Measurements from ENCODE around the gene RAD21L1.

The RAD21L1 gene

DNA sequence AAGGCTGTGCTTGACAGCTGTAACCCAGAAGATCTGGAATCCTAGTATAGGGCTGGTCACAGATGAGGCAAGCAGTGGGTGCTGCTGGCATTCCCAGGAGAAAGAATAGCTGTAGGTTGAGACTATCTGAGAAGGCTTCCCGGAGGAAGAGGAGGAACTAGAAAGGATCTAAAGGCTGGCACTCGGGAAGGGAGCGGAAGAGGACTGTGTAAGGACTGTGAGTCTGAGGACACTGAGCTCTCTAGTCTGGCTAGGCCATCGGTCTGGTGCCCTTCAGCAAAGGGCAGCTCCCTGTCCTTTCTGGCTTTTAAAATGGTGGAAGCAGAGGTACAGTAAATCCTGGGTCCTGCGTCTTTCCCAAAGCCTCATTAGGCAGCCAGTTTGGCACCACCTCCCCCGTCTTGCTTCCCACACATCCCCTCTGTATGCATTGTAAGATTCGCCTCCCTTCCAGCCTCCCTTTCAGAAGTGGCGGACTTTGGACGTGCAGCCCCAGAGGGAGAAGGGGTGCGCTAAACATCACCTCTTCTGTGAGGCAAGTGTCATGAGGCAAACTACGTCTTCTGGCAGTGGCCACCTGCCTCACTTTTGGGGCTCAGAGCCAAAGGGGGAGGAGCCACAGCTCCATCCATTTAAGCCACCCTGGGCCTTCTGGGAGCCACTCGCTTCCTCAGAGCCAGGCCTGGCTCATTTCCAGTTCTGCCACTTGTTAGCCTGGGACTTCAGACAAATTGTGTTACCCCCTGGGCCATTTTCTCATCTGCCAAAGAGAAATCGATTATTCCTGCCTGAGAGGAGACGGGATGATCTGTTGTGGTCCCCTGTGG is 48.9 kb downstream of the RAD21L1 start:
- peak; percentile 35 for DNase-seq

DNA sequence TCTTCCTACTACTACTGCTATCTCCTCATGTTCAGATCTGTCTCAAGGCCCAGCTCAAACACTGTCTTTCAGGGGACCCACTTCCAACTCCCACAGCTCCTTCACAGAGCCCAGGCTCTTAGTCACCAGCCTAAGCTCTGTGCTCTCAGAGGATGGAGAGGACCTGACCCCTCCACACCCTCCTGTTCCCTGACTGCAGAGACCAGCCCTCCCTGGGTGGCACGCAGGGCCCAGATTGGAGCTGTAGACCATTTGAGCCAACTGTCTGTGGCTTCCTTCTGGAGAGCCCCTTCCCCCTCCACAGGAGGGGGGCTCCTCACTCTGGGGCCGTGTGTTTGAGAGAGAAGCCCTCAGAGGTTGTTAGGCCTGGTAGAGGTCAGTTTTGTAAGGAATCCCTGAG is 50.1 kb downstream of the RAD21L1 start:
- no peak for DNase-seq

DNA sequence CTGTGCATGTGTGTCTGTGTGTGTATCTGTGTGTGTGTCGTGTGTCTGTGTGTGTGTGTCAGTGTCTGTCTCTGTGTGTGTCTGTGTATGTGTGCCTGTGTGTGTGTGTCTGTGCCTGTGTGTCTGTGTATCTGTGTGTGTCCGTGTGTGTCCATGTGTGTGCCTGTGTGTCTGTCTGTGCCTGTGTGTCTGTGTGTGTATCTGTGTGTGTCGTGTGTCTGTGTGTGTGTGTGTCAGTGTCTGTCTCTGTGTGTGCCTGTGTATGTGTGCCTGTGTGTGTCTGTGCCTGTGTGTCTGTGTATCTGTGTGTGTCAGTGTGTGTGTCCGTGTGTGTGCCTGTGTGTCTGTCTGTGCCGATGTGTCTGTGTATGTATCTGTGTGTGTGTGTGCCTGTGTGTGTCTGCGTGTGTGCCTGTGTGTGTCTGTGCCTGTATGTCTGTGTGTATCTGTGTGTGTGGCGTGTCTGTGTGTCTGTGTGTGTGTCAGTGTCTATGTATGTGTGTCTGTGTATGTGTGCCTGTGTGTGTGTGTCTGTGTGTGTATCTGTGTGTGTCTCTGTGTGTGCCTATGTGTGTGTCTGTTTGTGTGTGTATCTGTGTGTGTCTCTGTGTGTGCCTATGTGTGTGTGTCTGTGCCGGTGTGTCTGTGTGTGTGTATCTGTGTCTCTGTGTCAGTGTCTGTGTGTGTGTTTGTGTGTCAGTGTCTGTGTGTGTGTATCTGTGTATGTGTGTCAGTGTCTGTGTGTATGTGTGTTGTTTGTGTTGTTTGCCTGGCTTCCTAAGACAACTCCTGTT is 51.9 kb downstream of the RAD21L1 start:
- no peak for DNase-seq

DNA sequence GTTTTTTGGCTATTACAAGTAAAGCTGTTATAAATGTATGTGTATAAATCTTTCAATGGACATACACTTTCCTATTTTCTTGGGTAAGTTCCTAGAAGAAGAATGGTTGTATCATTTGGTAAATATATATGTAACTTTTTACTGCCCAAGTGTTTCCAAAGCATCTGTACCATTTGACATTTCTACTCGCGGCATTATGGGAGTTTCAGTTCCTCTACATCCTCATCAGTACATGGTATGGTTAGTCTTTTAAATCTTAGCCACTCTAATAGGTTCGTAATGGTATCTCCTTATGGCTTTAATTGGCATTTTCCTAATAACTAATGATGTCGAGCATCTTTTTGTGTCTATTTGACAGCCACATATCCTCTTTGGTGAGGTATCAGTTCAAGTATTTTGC is 53.1 kb downstream of the RAD21L1 start:
- DNase-seq: no peak

DNA sequence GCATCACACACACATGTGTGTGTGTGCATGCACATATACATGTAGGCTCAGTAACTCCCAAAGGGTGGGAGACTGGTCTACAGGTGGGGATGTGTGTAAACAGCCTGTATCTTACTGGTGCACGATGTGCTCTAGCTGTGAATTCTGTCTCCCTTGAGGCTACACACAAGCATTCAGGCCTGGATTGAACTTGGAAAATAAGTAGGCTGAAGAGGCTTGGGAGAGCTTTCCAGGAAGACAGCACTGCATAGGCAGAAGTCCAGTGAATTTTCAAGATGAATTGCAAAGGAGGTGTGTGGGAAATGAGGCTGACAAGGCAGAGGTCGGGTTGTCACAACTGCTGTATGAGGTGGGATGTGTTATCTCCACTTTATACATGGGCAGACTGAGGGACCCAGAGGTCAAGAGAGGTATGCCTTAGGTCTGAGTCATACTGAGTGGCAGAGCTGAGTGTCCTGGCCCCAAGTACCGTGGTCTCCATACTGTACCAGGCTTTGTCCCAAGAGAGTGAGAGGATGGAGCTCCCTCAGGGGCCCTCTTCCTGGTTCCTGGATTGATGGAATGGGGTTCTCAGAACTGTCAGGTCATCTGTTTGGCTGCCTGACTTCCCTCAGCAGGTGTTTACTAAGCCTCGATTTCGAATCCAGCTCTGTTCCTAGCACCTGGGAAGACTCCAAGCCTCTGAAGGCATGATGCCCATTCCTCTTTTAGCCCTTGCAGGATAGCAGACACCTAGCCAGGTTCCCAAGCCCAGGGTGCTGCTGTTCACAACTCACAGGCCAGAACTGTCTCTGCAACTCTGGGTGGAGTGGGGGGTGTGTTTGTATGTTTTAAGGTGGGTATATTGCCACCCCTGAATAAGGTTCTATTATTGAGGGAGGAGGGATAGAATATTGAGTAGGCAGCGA is 54.6 kb downstream of the RAD21L1 start:
- DNase-seq: no peak

DNA sequence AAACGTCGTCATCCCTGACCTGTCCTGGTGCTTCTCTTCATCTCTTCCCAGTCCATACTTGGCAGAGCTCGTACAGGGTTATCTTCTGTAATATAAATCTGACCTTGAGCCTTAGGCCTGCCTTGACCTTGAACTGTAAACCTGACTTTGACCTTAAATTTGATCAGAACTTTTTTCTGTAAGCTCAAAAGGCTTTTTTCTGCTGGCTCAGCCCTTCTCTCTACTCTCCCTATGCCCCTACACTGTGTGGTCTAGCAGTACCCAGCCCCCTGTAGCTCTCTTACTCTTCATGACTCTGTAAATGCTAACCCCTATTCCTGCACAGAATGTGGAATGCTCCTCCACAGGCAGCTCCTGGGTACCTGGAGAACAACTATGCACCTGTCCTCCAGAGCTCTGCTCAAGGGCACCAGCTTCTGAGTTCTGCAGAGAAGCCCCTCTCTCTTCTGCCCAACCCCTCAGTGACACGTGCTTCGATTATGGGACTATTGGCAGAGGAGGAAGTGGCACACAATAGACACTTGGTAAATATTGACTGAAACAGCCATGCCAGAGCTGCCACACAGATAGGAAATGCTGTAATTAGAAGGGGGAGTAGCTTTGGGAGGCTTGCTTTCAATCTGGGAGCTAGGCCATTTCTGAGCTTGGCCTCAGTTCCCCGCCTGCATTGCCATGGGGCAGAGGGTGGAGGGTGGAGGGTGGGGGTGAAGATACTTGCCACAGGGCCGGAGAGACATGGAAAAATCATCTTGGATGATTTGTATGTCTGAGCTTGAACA is 55.6 kb downstream of the RAD21L1 start:
- DNase-seq: peak; percentile 96

DNA sequence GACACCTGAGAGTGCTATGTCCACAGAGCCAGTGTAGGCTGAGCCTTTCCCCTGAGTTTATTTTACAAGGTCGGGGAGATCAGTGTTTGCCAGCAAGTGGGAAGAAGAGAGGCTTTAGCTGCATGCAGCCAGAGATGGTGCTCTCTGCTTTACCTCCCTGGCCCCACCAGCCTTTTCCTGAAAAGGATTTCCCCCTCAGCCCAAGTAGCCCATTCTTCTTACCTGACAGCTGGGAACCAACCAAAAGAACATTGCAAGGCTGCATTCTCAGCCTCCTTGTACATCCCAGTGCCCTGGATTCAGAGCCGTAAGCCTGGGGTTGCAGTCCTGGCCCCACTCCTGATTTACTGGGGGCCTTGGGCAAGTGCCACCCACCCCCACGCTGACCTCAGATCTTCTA is 57.1 kb downstream of the RAD21L1 start:
- DNase-seq: no peak

DNA sequence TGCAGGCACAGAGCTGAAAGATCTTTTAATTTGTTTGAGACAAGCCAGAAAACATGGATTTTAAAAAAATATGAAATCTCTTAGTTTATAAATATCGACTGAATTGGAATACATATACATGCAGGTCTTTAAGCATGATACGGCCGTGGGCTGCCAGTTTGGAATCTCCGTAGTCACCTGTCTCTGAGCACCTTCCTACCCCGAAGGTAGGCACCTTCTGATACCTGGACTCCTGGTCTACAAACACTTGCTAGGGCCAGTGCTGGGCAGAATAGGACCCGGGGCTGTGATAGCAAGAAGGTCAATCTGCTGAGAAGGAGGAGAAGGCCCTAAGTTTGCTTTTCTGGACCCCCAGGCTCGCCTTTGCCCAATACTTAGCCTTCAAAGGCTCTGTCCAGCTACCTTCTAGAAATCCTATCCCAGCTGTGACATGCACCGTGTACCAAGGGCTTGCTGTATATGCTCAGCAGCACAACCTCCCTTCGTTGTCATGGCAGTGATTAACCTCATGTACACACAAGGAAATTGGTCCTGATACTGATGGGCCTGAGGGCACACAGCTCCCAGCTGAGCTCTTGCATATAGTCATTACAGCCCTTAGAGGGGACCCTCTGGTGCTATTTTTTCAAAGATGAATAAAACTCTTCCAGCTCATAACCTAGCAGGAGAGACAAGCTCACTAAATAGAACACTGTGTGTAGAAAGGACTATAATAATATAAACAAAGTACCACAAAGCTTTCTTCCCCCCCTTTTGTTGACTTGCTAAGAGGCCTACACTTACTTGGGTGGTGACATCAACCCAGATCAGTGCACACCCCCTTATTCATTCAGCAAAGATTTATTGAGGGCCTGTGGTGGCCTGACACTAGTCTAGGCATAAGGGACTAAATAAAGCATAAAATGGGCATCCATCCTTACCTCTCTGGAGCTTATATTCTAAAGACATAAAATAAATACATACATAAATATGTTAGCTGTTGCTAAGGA is 58.0 kb downstream of the RAD21L1 start:
- DNase-seq: no peak

DNA sequence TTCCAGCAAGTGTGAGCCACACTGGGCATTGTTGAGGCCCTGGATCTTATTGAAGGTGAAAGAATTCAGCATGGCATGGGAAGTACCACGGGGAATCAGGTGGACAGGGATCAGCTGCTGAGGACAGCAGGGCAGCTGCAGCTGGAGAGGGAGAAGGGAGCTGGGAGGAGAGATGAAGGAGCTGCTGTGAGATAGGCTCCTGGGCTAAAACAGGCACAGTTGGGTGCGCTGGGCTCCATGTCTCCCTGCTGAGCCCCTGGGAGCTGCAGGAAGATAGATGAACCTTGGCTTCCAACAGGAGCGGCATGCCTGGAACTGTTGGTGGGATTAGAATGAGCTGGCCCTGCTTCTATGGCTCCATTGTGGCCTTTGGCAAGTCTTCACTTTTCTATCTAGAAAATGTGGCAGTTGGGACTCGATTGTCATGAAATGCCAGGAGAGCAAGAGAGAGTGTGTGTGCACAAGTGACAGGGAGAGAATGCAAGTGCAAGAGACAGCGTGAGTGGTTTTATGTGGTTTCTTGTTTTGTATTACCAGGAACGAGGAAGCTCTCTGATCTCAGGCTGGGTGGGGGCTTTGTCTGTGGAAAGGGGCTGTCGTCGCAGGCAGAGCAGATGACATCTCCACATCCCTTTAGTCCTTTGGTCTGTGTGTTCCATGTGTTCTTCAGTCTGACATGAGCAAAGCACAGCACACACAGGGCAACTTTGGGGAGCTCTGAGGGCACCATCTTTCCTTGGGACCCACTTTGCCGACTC is 60.6 kb downstream of the RAD21L1 start:
- DNase-seq: no peak

DNA sequence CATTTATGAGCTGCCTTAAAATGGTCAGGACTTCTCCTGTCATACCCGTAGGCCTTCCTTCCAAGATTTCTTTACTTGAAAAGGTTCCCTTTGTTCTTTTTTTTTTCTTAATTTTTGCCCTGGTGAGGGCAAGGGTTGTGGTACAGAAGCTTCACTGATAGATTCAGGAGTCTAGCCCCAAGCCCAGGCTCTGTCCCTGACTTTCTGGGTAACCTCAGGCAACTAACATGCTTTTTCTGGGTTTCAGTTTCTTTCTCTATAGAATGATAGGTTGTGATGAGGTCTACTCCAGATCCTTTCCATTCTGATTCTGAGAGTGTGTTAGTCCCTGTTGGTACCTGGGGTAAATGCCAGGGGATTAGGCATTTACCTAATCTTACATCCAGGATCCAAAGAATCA is 61.5 kb downstream of the RAD21L1 start:
- DNase-seq: no peak

DNA sequence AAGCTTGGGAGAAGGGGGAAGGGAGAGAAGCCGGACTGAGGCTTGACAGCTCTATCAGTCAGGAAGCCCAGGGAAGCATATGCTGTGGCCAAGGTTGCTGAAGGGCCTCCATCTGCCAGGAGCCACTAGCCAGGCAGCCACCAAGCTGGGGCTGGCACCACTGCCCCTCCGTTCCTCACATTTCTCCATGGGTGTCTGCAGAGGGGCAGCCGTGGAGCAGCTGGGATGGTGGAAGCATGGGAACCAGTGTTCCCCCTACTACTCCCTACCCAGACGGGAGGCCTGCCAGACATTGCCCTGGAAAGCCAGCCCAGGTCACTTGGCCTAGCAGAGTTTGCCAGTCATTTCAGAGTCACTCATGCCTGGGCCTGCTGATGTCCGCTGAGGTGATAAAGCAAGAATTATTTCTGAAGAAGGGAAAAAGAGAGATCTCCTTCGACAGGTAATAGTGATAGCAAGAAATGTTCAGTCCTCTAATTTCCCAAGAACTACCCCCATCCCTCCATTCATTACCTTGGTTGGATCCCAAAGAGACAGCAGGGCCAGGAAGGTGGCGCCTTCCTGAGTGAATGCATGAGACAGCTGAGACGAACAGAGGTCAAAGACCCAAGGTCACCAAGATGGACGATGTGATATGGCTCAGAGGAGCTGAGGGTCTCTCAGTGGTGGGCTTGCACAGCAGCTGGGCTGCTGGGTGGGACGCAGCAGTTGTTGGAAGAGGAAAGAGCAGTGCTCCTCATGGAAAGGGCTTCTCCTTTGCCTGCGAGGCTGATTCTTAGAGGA is 62.1 kb downstream of the RAD21L1 start:
- no peak for DNase-seq

DNA sequence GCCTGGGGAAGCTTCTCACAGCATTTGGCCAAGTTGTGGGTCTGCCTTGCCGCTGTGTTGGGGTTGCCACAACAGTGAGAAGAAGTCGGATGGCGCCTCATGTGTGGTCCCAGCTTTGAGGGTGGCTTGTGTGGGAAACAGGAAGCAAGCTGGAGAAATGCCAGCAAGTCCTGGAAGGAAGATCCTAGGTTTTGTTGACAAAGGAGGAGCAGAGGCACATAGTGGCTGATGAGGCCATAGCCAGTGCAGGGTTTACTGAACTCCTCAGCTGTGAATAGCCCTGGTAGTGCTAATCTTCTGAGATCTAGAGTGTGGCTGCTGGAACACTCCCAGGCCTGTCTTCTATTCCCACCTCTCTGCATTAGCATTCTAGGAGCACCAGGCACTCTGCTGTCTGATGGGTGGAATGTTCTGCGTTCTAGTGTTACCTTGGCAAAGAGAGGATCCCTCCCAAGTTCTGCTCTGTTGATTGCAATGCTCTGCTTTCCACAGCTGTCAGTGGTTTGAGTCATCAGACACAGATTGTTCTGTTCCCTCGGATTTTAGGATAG is 65.4 kb downstream of the RAD21L1 start:
- DNase-seq: no peak

DNA sequence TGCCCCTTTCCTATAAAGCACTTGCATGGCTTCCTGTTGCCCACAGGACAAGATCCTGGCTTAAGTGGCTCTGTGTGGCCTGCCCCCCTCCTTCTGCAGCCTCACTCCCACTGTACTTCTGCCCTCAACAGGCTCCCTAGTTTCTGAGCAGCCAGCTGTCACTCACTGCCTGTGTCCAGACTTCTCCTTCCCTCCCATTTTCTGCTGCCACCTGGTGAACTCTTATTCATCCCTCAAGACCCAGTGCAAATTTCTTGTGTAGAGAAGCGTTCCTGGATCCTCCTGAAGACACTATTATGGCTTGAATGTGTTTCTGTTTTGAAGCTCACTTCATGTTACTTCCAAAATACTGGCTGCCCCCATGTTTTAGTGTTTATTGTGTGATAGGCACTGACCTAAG is 66.8 kb downstream of the RAD21L1 start:
- DNase-seq: no peak

DNA sequence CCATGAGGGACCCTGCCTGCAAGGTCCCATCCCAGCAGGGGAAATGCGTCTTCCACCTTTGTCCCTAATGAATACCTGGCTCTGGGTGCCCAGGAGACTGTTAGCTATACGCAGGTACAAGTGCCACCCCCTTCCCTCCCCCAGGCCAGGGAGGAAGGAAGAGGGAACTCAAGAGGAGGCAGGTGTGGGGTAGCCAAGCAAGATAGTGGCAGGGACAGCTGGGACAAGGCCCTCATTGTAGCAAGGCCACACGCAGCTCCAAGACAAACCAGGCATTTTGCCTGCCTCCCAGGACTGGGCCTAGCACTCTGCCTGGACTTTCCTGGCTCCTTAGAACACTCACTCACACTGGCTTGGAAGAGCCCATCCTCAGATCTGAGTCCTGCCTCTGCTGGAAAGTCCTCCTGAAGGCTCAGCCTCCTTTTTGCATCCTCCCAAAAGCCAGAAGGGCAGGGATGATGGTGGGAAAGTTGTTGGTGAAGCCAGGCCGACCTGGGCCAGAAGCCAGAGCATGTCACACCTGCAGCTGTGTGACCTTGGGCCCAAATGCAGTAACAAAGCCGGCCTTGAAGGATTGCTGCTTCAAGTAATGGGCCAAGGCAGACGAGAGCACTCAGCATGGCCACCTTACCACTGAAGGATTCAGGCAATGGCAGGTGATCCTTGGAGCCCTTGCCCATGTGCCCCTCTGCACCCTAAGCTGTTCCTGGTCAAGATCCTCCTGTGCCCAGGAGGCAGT is 68.0 kb downstream of the RAD21L1 start:
- no peak for DNase-seq

DNA sequence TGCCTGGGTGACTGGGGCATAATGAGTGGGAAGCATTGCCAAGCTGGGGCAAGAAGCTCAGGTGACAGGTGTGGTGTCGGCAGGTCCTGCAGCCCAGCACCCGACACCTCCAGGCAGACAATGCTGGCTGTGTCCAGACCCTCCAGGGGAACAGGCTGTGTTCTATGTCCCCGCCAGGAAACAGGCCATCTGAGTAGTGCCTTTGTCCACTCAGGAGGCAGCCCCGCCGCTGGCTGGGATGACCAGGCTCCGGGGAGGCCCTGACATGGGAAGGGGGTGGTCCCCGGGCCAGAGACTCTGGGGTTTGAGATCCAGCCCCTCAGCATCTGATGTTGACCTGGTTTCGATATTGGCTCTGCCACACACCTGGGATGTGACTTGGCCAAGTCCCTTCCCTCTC is 68.7 kb downstream of the RAD21L1 start:
- no peak for DNase-seq

DNA sequence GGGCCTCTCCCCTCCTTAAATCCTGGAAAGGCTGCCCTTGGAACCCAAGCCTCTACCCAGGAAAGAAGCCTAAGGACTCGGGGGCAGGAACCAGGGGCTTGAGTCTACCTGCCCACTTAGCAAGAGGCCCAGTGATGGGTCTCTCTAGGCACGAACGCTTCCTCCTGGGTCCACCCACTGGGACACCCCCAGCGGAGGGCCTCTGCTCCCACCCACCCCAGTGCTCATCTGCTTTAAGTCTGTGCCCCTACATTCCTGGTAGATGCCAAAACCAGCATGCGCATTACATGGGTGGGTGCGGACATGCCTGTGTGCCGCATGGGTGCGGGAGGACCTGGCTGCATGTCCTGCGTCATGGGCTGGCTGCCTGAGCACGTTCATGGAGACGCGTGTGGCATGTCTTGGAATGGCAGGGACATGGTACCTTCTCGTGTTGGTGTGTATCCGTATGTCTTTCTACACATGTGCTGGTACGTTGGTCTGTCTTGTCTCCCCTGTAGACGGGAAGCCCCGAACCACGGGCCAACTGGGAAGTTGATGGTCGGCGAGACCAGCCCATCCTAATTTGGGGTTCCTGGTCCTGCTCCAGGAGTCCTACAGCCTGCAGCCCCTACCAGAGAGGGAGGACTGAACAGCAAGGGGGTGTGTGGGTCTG is 69.6 kb downstream of the RAD21L1 start:
- DNase-seq: no peak

DNA sequence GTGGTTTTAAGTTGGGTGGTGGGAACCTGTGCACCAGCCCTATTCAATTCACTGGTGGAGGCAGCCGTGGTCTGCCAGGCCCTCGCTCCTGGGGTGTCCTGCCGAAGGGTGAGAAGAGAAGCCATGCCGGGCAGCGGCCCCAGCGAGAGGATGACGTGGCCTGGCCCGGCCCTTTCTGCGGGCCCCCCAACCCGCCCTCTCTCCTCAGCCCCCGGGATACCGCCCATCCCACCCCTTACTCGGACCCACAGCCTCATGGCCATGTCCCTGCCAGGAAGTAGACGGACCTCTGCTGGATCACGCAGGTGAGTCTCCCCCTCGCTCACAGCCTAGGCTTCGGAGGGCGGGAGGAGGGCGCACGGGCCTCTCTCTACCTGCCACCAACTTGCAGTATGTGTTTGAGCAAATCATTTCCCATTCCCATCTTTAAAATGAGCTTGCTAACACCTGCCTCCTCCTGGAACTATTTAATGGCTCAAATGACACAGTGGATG is 70.3 kb downstream of the RAD21L1 start:
- no peak for DNase-seq

DNA sequence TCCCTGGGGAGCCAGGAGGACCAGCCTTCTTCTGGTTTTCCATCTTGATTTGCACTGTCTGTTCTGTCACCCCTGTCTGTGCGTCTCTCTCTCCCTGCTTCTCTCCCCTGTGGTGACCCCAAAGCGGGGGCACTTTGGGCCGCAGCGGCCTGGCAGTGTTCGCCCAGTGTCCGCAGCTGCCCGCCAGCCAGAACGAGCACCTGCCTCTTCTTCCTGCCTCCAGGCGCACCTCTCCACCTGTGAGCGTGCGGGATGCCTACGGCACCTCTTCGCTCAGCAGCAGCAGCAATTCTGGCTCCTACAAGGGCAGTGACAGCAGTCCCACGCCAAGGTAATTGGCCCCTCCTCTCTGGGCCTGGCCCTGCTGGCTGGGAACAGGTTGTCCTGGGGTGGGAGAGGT is 71.1 kb downstream of the RAD21L1 start:
- no peak for DNase-seq

Data from NCI-H2029 treated with DMSO at 0.1 percent for 48 hours (cell line).